GM12801 (cell line): ENCODE results near the gene PLXDC2.

Source experiments
- TF ChIP-seq, protein P1 (sequence below): IDR thresholded peaks from one replicate; pipeline ENCODE4 v1.5.1; 2011; ENCODE audit warnings: control low read depth; ENCODE audit not compliant: insufficient read length; ENCODE audit errors: extremely low read depth

The PLXDC2 gene

DNA sequence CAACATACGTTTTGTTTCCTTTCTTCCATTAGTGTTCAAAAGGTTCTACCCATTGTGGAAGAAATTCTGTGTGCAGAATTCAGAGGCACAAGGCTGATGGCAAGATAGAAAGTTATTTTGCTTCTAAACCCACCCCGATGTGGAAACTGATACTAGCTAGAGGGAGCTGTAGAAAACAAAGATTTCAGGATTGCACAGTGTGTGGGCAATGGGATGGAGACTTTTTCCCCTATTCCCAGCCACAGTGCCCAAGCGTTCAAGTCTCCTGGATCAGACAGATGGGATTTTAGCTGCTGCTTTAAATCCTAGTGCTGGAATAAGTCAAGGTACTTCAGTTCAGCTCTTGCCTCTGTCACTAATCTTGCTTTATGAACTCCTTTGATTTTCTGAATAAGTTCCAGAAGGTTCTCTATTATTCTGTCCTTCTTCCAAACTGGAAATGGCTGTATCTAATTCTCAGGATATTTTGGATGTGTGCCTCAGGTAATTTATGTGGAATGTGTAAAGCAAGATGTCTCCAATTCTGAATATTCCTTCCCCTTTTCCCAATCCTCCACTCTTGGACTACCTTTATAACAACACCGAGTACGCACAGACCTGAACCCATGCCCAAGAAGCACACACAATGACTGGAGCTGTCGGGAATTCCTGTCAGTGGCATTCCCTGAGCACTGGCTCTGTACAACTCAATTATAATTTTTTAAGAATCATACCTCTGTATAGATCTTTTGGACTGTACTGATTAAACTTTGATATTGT lies 473.0 kb downstream of the PLXDC2 start:
- TF ChIP-seq, protein P1, sequence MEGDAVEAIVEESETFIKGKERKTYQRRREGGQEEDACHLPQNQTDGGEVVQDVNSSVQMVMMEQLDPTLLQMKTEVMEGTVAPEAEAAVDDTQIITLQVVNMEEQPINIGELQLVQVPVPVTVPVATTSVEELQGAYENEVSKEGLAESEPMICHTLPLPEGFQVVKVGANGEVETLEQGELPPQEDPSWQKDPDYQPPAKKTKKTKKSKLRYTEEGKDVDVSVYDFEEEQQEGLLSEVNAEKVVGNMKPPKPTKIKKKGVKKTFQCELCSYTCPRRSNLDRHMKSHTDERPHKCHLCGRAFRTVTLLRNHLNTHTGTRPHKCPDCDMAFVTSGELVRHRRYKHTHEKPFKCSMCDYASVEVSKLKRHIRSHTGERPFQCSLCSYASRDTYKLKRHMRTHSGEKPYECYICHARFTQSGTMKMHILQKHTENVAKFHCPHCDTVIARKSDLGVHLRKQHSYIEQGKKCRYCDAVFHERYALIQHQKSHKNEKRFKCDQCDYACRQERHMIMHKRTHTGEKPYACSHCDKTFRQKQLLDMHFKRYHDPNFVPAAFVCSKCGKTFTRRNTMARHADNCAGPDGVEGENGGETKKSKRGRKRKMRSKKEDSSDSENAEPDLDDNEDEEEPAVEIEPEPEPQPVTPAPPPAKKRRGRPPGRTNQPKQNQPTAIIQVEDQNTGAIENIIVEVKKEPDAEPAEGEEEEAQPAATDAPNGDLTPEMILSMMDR, result no peak

DNA sequence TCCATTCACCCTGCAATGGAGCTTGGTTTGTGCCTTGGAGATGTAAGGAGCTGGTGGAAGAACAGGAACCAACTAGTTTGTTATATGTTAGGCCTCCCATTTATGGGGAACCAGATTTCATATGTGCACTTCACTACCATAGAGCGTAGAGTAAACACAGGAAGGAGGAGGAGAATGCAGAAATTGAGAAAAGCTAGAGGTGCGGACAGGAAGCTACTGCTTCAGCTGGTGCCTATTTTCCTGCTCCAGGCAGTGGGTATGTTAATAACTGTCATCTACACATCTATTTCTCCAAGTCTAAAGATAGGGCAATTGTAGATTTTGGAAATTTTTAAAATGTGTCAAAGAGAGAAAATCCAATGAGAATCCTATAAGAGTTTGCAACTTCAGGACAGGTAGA lies 482.2 kb downstream of the PLXDC2 start:
- TF ChIP-seq, protein P1, result no peak

DNA sequence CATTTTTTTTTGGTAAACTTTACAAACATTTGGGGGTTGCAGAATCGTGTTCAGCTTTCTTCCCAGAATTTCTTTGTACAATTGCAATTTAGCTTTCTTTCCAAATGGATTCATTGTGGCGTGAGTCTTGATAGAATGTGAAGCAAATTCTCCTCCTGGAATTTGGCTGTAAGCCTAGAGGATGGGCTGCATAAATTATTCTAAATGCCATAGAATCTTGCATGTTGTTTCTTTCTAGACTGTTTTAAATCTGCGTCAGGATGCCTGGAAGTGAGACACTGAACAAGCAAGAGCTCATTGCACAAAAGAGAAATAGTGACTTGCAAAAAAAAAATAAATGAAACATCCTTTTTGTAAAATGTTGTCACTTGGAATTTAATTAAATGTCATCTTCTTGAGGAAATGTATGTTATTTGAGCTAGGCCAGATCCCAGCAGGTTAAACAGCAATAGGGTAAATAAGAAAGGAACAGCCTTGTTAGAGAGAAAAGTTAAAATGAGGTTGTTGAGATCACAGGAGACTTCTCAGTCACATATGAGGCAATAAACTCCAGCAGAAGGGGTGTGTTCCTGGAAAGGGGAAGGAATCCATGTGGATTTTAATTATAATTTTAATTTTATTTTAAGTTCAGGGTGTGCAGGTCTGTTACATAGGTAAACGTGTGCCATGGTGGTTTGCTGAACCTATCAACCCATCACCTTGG lies 483.0 kb downstream of the PLXDC2 start:
- TF ChIP-seq, protein P1, result no peak

DNA sequence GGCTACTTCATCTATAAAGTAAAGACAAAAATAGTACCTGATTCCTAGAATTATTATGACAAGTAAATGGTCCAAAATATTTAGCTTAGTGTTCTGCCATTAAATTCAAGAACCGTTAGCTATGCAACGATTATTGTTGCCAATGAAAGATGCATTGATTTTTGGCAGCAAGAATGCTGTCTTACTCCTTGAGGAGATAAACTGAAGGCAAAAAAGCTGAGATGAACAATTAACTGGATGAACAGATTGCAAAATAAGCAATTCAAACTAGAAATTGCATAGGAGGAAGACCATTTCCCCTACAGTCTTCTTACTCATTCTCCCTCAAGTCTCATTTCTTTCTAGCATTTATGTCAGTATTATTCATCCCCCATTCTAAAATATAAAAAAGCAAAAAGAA lies 484.5 kb downstream of the PLXDC2 start:
- TF ChIP-seq, protein P1, result no peak

DNA sequence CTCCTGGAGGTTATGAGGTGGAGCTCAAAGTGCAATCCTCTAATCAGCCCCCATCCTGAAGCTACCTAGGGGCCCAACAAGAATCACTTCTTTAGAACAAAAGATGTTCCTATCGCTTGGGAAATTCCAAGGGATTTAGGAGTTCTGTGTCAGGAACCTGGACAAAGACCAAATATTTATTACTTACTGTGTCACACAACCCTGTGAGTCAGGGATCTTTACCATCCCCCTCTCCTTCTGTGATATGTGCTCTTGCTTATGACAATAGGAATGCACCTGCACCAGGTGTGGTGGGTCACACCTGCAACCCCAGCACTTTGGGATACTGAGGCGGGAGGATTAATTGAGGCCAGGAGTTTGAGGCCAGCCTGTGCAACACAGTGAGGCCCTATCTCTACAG lies 485.8 kb downstream of the PLXDC2 start:
- TF ChIP-seq, protein P1, result no peak

DNA sequence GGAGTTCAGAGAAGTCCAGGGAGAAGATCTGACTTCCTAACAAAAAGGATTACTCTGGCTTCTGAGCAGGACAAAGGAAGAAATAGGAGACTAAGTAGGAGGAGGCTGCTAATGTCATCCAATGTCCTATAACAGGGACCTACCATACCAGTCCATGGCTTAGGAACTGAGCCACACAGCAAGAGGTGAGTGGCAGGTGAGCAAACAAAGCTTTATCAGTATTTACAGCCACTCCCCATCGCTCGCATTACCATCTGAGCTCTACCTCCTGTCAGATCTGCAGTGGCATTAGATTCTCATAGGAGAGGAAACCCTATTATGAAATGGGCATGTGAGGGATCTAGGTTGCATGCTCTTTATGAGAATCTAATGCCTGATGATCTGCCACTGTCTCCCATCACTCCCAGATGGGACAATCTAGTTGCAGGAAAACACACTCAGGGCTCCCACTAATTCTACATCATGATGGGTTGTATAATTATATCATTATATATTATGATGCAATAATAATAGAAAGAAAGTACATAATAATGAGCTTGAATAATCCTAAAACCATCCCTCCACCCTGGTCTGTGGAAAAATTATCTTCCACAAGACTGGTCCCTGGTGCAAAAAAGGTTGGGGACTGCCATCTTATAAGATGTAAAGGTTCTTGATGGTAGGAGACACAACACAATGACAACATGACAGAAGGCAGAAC lies 487.4 kb downstream of the PLXDC2 start:
- TF ChIP-seq, protein P1, result no peak

DNA sequence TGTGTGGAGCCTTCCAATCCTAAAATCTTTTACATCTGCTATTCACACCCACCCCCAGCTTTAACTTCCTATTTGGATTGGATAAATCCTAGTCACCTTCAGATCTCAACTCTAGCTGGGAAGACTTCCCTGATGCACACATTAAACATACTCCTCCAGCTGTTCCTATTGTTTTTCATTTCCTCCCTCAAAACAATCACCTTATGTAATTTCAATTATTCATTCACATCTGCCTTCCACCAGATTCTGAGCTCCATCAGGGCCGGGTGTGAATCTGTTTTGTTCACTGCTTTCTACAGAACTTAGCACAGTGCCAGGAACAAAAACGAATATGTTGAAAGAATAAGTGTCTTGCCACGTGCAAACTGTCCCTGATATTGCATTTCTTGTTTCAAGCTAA lies 497.4 kb downstream of the PLXDC2 start:
- TF ChIP-seq, protein P1, result no peak
